GM12891 (cell line): ENCODE results near the gene GRIA1.

Experiments used
- DNase-seq: peaks from one replicate; pipeline ENCODE4 v3.0.0; 2011; ENCODE audit warnings: low spot score; ENCODE audit not compliant: insufficient read length
- FAIRE-seq: peaks from 2 replicates; lab custom pipeline; 2011; peaks lifted over from hg19 to GRCh38; lab: Jason Lieb, UNC
- PAX5 ChIP-seq: IDR thresholded peaks from 2 replicates; pipeline ENCODE4 v1.6.1; 2011; ENCODE audit warnings: low read length, moderate library complexity, mild to moderate bottlenecking; ENCODE audit not compliant: insufficient read depth, severe bottlenecking
- POLR2A ChIP-seq: IDR thresholded peaks from 2 replicates; pipeline ENCODE4 v1.6.1; 2011; ENCODE audit warnings: low read depth, low read length, control low read depth
- POLR2AphosphoS5 ChIP-seq: IDR thresholded peaks from 2 replicates; pipeline ENCODE4 v1.6.1; 2011; ENCODE audit warnings: low read depth, low read length, control low read depth
- POU2F2 ChIP-seq: IDR thresholded peaks from 2 replicates; pipeline ENCODE4 v1.6.1; 2011; ENCODE audit warnings: low read depth, mild to moderate bottlenecking, control low read depth, low read length, moderate library complexity
- SPI1 ChIP-seq: IDR thresholded peaks from 2 replicates; pipeline ENCODE4 v1.6.1; 2011; ENCODE audit warnings: low read depth, low read length, control low read depth
- TAF1 ChIP-seq: IDR thresholded peaks from 2 replicates; pipeline ENCODE4 v1.6.1; 2011; ENCODE audit warnings: low read depth, low read length, control low read depth

The GRIA1 gene

GRCh38 chr5:153794327-153794726 is 303.9 kb downstream of the GRIA1 start:
- FAIRE-seq = no peak
- TF ChIP-seq POLR2AphosphoS5 (no peak), POU2F2 (no peak), TAF1 (no peak), POLR2A (no peak), SPI1 (no peak), PAX5 (no peak)
- no peak for DNase-seq

- FAIRE-seq = no peak
- DNase-seq = no peak
- TF ChIP-seq POU2F2 = no peak
- TF ChIP-seq PAX5 = no peak
- no peak for TF ChIP-seq POLR2AphosphoS5
- no peak for TF ChIP-seq POLR2A
- no peak for TF ChIP-seq TAF1
- TF ChIP-seq SPI1 = no peak
These were observed 306.1 kb downstream of the GRIA1 start for GRCh38 chr5:153796527-153796926.

- no peak for TF ChIP-seq POLR2AphosphoS5
- TF ChIP-seq SPI1 = no peak
- TF ChIP-seq POLR2A = no peak
- no peak for TF ChIP-seq POU2F2
- TF ChIP-seq PAX5 = no peak
- no peak for TF ChIP-seq TAF1
- DNase-seq (no peak), FAIRE-seq (no peak)
These were observed 307.0 kb downstream of the GRIA1 start for GRCh38 chr5:153797484-153797883.

GRCh38 chr5:153798830-153799229 is 308.4 kb downstream of the GRIA1 start:
- no peak for TF ChIP-seq POU2F2
- TF ChIP-seq POLR2A = no peak
- no peak for TF ChIP-seq PAX5
- no peak for TF ChIP-seq TAF1
- no peak for TF ChIP-seq SPI1
- TF ChIP-seq POLR2AphosphoS5 = no peak
- DNase-seq (no peak), FAIRE-seq (no peak)

- TF ChIP-seq POU2F2 (no peak), PAX5 (no peak), POLR2A (no peak), SPI1 (no peak), POLR2AphosphoS5 (no peak), TAF1 (no peak)
- DNase-seq (no peak), FAIRE-seq (no peak)
These were observed 309.0 kb downstream of the GRIA1 start for GRCh38 chr5:153799466-153799865.

- no peak for TF ChIP-seq TAF1
- TF ChIP-seq SPI1 = no peak
- no peak for TF ChIP-seq POLR2AphosphoS5
- no peak for TF ChIP-seq PAX5
- TF ChIP-seq POLR2A = no peak
- no peak for TF ChIP-seq POU2F2
- no peak for FAIRE-seq
- no peak for DNase-seq
These were observed 311.8 kb downstream of the GRIA1 start for GRCh38 chr5:153802050-153802821.

GRCh38 chr5:153807801-153808200 is 317.3 kb downstream of the GRIA1 start:
- FAIRE-seq (no peak), DNase-seq (no peak)
- TF ChIP-seq POU2F2 = no peak
- no peak for TF ChIP-seq PAX5
- TF ChIP-seq SPI1 = no peak
- no peak for TF ChIP-seq POLR2A
- no peak for TF ChIP-seq TAF1
- no peak for TF ChIP-seq POLR2AphosphoS5

GRCh38 chr5:153809166-153809565 is 318.7 kb downstream of the GRIA1 start:
- TF ChIP-seq POU2F2 (no peak), TAF1 (no peak), POLR2AphosphoS5 (no peak), SPI1 (no peak), PAX5 (no peak), POLR2A (no peak)
- FAIRE-seq = no peak
- no peak for DNase-seq

- DNase-seq = no peak
- FAIRE-seq = no peak
- TF ChIP-seq POLR2AphosphoS5 (no peak), SPI1 (no peak), POU2F2 (no peak), PAX5 (no peak), TAF1 (no peak), POLR2A (no peak)
These were observed 323.4 kb downstream of the GRIA1 start for GRCh38 chr5:153813901-153814300.

- TF ChIP-seq PAX5 (no peak), POU2F2 (no peak), POLR2A (no peak), POLR2AphosphoS5 (no peak), TAF1 (no peak), SPI1 (no peak)
- FAIRE-seq = no peak
- DNase-seq = no peak
These were observed 326.4 kb downstream of the GRIA1 start for GRCh38 chr5:153816870-153817269.
